NCI-H82 (cell line): ENCODE data around the gene ATL3.
"Not testable (repeated sequence)": the region's sequence is repeated elsewhere in the genome, so short reads cannot be mapped to it uniquely, and the experiment has no call there.

Experiments
- DNase-seq: peaks from one replicate; lab custom pipeline; 2025; lab: John Stamatoyannopoulos, UW

ATL3 gene

DNA sequence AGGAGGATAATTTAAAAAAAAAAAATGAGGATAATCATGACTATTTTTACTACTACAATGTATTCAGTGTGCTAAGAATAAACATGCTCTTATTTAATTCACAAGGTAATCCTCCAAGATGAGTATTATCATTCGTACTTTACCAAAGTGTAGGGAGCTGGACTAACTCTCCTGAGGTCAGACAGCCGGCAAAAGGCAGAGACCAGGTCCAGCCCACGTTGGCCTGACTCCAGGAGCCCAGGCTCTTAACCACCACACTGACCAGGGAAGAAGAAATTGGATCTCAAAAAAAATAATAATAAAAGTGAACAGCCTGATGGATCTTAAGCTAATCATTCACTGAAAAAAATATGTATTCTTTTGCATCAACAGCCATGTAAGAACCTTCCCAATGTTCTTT, 82.2 kb downstream of the ATL3 start:
- DNase-seq, result no peak

DNA sequence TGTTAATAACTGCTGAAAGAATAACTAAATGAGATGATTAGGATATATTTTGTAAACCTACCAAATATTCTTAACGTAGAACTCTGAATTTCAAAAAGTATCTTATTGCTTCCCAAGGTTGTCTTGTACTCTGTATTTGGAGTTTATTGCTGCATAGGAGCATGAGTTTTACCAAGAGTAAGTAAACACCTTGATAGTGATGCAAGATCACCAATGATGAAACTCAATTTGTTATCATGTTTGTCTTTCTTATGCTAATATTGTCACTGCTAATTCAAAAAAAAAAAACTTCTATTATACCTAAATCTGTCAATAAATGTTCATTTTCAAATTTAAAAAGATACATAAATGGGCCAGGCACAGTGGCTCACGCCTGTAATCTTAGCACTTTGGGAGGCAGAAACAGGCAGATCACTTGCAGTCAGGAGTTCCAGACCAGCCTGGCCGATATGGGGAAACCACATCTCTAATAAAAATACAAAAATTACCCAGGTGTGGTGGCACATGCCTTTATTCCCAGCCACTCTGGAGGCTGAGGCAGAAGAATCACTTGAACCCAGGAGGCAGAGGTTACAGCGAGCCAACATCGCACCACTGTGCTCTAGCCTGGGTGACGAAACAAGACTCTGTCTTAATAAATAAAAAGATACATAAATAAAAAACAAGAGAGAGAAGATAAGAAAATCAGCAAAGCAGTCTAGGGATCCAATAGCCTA, 84.6 kb downstream of the ATL3 start:
- DNase-seq, result no peak

DNA sequence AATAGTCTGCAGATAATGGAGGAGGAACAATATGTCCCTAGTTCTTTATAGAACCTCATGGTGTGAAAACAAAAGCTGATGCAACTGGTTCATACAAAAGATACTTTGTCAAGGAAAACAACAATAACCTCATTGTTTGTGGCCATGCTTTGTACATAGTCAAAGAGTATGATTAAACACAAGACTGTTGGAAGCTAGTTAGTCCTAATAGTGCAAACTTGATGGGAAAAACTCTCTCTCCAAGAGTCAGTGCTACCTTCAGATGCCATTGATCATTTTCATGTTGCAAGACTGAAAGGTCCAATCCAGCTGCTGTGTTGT, 87.9 kb downstream of the ATL3 start:
- DNase-seq, result no peak

DNA sequence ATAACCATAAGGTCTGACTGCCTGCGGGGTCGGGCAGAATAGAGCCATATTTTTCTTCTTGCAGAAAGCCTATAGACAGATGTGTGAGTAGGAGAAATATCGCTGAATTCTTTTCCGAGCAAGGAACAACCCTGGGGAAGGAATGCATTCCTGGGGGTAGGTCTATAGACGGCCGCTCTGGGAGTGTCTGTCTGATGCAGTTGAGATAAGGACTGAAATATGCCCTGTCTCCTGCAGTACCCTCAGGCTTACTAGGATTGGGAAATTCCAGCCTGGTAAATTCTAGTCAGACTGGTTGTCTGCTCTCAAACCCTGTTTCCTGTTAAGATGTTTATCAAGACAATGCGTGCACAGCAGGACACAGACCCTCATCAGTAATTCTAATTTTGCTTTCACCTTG, 90.0 kb downstream of the ATL3 start:
- DNase-seq, result not testable (repeated sequence)

DNA sequence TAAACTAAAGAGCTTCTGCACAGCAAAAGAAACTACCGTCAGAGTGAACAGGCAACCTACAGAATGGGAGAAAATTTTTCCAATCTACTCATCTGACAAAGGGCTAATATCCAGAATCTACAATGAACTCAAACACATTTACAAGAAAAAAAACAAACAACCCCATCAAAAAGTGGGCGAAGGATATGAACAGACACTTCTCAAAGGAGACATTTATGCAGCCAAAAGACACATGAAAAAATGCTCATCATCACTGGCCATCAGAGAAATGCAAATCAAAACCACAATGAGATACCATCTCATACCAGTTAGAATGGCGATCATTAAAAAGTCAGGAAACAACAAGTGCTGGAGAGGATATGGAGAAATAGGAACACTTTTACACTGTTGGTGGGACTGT, 92.3 kb downstream of the ATL3 start:
- not testable (repeated sequence) for DNase-seq

DNA sequence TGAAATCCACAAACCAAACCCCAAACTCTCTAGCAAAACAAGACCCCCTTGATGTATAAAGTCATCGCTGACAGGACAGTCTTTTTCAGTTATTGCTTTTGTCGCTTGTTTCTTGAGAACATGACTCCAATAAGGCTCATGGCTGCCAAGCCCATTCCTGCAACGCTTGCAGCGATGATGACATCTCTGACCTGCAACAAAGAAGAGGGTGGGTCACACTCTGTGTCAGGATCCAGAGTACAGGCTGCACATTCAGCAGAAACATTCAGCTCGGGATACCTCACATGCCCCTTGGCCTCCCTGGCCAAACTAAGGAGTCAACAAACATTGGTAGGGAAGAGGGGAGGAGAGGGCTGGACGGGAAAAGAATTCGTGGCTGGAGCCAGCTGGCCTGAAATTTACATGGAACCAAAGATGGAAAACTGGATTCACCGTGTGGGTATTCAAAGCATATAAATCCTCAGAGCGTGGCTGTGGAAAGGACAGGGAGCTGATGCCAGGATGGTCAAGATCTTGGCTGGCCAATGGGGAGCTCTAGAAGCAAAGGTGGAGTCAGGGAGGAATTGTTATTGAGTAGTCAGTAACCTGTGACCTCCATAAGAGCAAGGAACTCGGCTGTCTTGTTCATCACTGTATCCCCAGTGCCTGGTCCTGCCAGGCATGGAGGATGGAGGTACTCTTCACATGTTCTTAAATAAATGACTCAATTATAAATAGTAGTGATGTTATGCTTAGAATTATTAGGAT, 96.1 kb downstream of the ATL3 start:
- no peak for DNase-seq
